Sigmoid colon (tissue), 7 donors: ENCODE results near the gene KRT6A. TPM values are rescaled to one million over a fixed set of nuclear protein-coding genes. Genes with fewer than 3 reads are reported as not detected.

Experiments used
- DNase-seq: peaks from one replicate; pipeline ENCODE4 v3.0.0-alpha.2; 2019
- H3K27ac ChIP-seq, 4 donors: fragments of 200-600 bp; sonication (generic); one replicate each; pipeline ENCODE4 v1.5.1; 2016 to 2019; ENCODE audit warnings: mild to moderate bottlenecking in 1 of 4
- H3K27me3 ChIP-seq, 3 donors: fragments of 200-600 bp; sonication (generic); one replicate each; pipeline ENCODE4 v1.5.1; 2019; ENCODE audit warnings: mild to moderate bottlenecking in 1 of 3
- H3K36me3 ChIP-seq, 4 donors: fragments of 200-600 bp; sonication (generic); one replicate each; pipeline ENCODE4 v1.5.1; 2016 to 2019
- H3K4me1 ChIP-seq, 4 donors: fragments of 200-600 bp; sonication (generic); one replicate each; pipeline ENCODE4 v1.5.1; 2017 to 2019
- H3K4me3 ChIP-seq, 4 donors: fragments of 200-600 bp; sonication (generic); one replicate each; pipeline ENCODE4 v1.5.1; 2017 to 2019; ENCODE audit warnings: mild to moderate bottlenecking in 2 of 4, moderate library complexity in 1 of 4
- H3K9me3 ChIP-seq, 4 donors: fragments of 200-600 bp in 3 of 4; sonication (generic) in 3 of 4; one replicate each; pipeline versions ENCODE4 v1.5.1 to v1.6.1; 2013 to 2019
- CTCF ChIP-seq, 4 experiments: fragments of 450-650 bp in 3 of 4; fragments of 200-600 bp in 1 of 4; IDR thresholded peaks; one replicate each; pipeline ENCODE4 v1.5.1; 2016 to 2019; ENCODE audit warnings: antibody characterized with exemption in 4 of 4, mild to moderate bottlenecking in 3 of 4, moderate library complexity in 2 of 4
- EP300 ChIP-seq, 4 donors: sonication (generic); formaldehyde crosslinking; IDR thresholded peaks; one replicate each; pipeline ENCODE4 v1.6.1; 2017; ENCODE audit warnings: antibody characterized with exemption in 4 of 4
- POLR2A ChIP-seq, 2 donors: fragments of 450-650 bp; IDR thresholded peaks; one replicate each; pipeline ENCODE4 v1.6.1; 2016; ENCODE audit warnings: antibody characterized with exemption in 2 of 2, mild to moderate bottlenecking in 2 of 2, moderate library complexity in 2 of 2
- POLR2AphosphoS5 ChIP-seq, 4 donors: sonication (generic); formaldehyde crosslinking; IDR thresholded peaks; one replicate each; pipeline ENCODE4 v1.6.1; 2017; ENCODE audit warnings: antibody characterized with exemption in 4 of 4
- WGBS, 2 donors: extraction: QIAGEN DNeasy Blood & Tissue Kit; methylation state at CpG; one replicate each; pipeline ENCODE4 v1.1.7; 2013; 5-methylcytosine and 5-hydroxymethylcytosine counted together
- intact Hi-C: fragments of 100-400 bp; cut with DNase I; formaldehyde crosslinking; loops from one replicate; pipeline ENCODE4 v1.15.1; 2023
- polyA plus RNA-seq, 3 donors: library from polyadenylated mRNA; stranded (reverse); fragments of 200-250 nt; gene quantifications; one replicate each; pipeline ENCODE4 v1.2.3, GENCODE V29; 2013
- total RNA-seq, 4 donors: library from RNA; depleted of rRNA; stranded (reverse); fragments of >200 nt; gene quantifications; one replicate each; pipeline ENCODE4 v1.1.0, GENCODE V29; 2016
- donor health status: healthy with polysubstance abuse.
- donor health status: Bipolar disorder and iron deficiency.
- donor health status: healthy.

The KRT6A gene
- total and polyA plus RNA-seq, 7 donors, result 0.19 to 6.0 TPM; not detected in 5

- intact Hi-C loops, result no loop called here
- Histone ChIP-seq H3K36me3 (no peaks in the 10 kb centered on the region), H3K4me3 (no peak overlapping the region), H3K27me3 (no peaks in the 10 kb centered on the region), H3K9me3 (no peaks in the 10 kb centered on the region), H3K27ac (no peak overlapping the region), H3K4me1 (peaks cover 0 to 10% (median 3%) of the 10 kb centered on the region in 4 donors)
- DNase-seq, result no peak
- TF ChIP-seq POLR2AphosphoS5 (IDR thresholded peaks at IDR 0.05) (no peak), CTCF (IDR thresholded peaks at IDR 0.05) (no peak), EP300 (IDR thresholded peaks at IDR 0.05) (no peak), POLR2A (IDR thresholded peaks at IDR 0.05) (no peak)
- WGBS, 2 donors, result 81 to 89% methylated on average over 6 of the region's 6 CpGs
Measured at GRCh38 chr12:52446367-52447045, 46.6 kb downstream of the KRT6A start.

GRCh38 chr12:52445876-52446275, 47.2 kb downstream of the KRT6A start:
- TF ChIP-seq POLR2AphosphoS5 (IDR thresholded peaks at IDR 0.05), result no peak
- TF ChIP-seq POLR2A (IDR thresholded peaks at IDR 0.05), result no peak
- no peak for TF ChIP-seq CTCF (IDR thresholded peaks at IDR 0.05)
- TF ChIP-seq EP300 (IDR thresholded peaks at IDR 0.05), result no peak
- WGBS, 2 donors, result 65 to 73% methylated on average over 3 of the region's 3 CpGs
- intact Hi-C loops, result no loop called here

GRCh38 chr12:52444647-52445595, 48.1 kb downstream of the KRT6A start:
- no peak for TF ChIP-seq CTCF (IDR thresholded peaks at IDR 0.05)
- TF ChIP-seq POLR2AphosphoS5 (IDR thresholded peaks at IDR 0.05), result no peak
- no peak for TF ChIP-seq POLR2A (IDR thresholded peaks at IDR 0.05)
- no peak for TF ChIP-seq EP300 (IDR thresholded peaks at IDR 0.05)
- H3K36me3 ChIP-seq, result no peaks in the 10 kb centered on the region
- H3K4me1 ChIP-seq, result peaks cover 0 to 24% (median 8%) of the 10 kb centered on the region in 4 donors
- H3K4me3 ChIP-seq, result no peak overlapping the region
- no peaks in the 10 kb centered on the region for H3K27me3 ChIP-seq
- 49 to 71% methylated on average over 10 of the region's 10 CpGs for WGBS, 2 donors
- DNase-seq, result no peak
- H3K9me3 ChIP-seq, result no peaks in the 10 kb centered on the region
- intact Hi-C loops, result no loop called here
- no peak overlapping the region for H3K27ac ChIP-seq

More at GRCh38 chr12:52445876-52446275, 47.2 kb downstream of the KRT6A start:
- Histone ChIP-seq H3K36me3 (no peaks in the 10 kb centered on the region), H3K27me3 (no peaks in the 10 kb centered on the region), H3K9me3 (no peaks in the 10 kb centered on the region), H3K27ac (no peak overlapping the region), H3K4me3 (no peak overlapping the region), H3K4me1 (peaks cover 0 to 17% (median 6%) of the 10 kb centered on the region in 4 donors)
- no peak for DNase-seq

GRCh38 chr12:52443966-52444365, 49.1 kb downstream of the KRT6A start:
- DNase-seq, result no peak
- intact Hi-C loops, result no loop called here
- Histone ChIP-seq H3K9me3 (no peaks in the 10 kb centered on the region), H3K27ac (no peak overlapping the region), H3K4me1 (peaks cover 0 to 24% (median 8%) of the 10 kb centered on the region in 4 donors), H3K36me3 (no peaks in the 10 kb centered on the region), H3K4me3 (no peak overlapping the region), H3K27me3 (no peaks in the 10 kb centered on the region)
- TF ChIP-seq EP300 (IDR thresholded peaks at IDR 0.05) (no peak), POLR2AphosphoS5 (IDR thresholded peaks at IDR 0.05) (no peak), POLR2A (IDR thresholded peaks at IDR 0.05) (no peak)
- WGBS, 2 donors, result 93 to 94% methylated on average over 3 of the region's 3 CpGs

GRCh38 chr12:52442600-52443061, 50.4 kb downstream of the KRT6A start:
- TF ChIP-seq CTCF (IDR thresholded peaks at IDR 0.05) (no peak), POLR2A (IDR thresholded peaks at IDR 0.05) (no peak), EP300 (IDR thresholded peaks at IDR 0.05) (no peak), POLR2AphosphoS5 (IDR thresholded peaks at IDR 0.05) (no peak)
- Histone ChIP-seq H3K27ac (no peak overlapping the region), H3K9me3 (no peaks in the 10 kb centered on the region), H3K27me3 (no peaks in the 10 kb centered on the region), H3K4me1 (peaks cover 0 to 24% (median 8%) of the 10 kb centered on the region in 4 donors), H3K4me3 (no peak overlapping the region), H3K36me3 (no peaks in the 10 kb centered on the region)
- intact Hi-C loops, result no loop called here
- 45 to 61% methylated on average over 6 of the region's 6 CpGs for WGBS, 2 donors
- no peak for DNase-seq
